GM21576 (cell line): ENCODE results near the gene STMP1.
"Not testable (repeated sequence)": the region's sequence is repeated elsewhere in the genome, so short reads cannot be mapped to it uniquely, and the experiment has no call there.

Experiments used
- ATAC-seq: cut with Tn5 transposase; IDR thresholded peaks from one replicate; pipeline ENCODE4 v1.9.1; 2021; ENCODE audit warnings: mild to moderate bottlenecking, moderate library complexity; ENCODE audit not compliant: unreplicated experiment

The STMP1 gene

DNA sequence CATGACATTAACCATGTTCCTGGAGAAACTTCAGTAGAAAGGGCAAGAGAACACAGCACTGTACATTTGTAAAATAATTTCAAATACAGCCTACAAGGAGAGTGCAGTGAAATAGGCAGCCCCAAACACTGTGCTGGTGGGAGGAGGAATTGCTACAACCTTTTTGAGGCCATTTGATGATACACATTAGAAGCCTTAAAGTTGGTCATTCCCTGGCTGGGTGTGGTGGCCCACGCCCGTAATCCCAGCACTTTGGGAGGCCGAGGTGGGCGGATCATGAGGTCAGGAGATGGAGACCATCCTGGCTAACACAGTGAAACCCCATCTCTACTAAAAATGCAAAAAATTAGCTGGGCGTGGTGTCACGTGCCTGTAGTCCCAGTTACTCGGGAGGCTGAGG, 30.3 kb downstream of the STMP1 start:
- not testable (repeated sequence) for ATAC-seq

DNA sequence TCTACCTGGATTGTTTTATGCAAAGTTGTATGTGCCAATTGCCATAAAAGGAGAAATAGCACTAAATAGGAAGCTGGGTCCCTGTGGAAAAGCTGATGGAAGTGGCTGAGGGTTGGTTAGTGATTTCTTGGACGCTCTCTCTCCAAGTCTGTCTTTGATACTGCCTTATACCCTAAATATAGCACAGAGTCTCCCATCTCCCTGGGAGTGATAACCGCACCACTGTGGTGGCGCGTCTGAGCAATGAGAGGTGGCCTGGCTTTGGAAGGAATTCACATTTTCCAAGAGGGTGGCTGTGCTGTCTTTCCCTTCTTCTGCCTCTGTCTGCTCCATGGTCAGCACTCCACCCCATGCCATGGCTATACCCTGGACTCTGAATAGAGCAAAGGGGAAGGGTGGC, 31.2 kb downstream of the STMP1 start:
- ATAC-seq: no peak

DNA sequence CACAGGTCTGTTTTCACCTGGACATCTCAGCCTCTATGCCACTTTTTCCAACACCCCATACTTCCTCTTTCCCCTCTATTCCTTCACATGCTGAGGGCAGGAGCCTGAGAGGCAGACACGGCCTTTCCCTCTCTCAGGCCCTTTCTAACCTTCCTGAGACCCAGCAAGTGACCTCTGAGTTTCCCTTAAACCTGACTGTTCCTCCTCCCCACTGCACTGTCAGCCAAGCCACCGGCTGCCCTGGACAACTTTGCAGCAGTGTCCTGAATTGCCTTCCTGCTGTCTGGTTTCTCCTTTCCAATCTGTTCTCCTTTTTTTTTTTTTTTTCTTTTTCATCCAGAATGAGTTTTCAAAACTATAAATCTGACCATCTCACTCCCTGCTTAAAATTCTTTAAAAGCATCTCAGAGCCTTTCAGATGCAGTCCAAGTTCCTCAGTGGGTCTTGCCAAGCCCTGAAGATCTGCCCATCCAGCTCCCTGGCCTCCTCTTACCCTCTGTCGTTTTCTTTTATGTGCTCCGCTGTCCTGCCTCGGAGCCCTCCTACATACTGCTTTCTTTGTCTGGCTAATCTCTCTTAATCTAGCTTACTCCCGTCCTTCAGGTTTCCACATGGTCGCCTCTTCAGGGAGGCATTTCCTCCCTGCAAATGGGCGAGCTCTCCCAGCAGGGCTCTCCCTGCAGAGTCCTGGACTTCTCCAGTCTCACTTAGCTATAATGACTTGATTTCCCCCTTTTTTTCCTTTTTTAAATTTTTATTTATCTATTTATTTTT, 35.1 kb downstream of the STMP1 start:
- ATAC-seq: no peak

DNA sequence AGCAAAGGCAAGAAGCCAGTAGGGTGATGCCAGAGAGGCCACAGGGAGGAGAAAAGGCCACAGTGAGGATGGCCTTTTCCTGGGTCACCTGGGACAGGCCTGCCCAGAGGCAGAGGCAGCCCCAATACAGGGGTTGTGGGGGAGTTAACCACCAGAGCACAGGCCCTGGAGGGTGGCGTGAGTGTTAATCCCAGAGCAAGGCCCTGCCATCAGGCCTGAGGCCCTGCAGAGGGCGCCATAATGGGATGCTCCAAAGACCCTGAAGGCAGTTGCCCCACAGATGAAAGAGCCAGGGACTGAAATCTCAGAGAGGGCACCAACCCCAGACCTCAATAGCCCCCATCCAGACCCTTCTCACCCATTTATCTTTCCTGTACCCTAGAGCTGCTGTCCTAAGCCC, 41.8 kb downstream of the STMP1 start:
- ATAC-seq: no peak

DNA sequence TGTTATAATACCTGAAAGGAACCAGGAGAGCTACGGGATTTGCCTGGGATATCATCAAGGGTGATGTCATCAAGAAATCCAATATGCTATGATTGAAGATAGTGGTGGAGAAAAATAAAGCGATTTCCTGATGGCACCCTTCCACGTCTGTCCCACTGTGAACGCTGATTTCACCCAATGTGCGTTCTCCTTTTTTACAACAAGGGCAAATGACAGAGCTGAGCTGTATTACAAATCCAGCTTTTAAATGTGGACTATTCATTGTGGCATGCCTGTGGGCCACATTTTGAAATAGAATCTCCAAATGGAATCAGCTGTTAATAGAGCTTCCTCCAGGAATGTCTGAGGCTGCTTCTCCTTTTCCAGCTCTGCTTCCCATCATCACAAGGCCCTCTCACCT, 42.4 kb downstream of the STMP1 start:
- no peak for ATAC-seq

DNA sequence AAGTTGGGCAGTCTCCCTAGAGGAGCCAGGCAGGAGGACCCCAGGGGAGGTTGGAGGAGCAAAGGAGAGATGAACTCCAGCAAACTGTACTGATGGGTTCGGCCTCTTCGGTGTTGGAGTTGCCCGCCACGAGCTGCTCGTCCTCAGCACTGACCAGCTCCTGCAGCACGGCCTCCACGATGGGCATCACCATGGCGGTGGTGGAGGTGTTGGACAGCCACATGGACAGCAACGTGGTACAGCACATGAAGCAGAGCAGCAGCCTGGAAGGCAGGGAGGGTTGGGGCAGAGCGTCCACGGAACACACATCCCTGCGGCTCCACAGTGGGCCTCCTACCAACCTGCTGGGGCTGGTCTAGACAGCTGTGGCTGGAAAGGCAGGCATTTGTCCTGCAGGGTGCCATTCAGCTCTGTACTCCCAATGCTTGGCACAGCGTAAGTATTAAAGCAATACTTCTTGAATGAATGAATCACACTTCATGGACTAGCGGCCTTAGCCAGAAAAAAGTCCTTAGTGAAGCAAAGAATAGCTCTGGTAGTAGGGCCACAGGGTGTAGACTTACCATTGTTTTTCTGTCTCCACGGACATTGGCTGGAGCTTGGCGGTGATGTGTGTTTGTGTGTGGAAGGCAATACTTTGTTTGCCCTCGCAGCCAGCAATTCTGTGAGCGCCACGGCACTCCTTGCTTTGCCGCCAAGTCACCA, 43.9 kb downstream of the STMP1 start:
- ATAC-seq: no peak

DNA sequence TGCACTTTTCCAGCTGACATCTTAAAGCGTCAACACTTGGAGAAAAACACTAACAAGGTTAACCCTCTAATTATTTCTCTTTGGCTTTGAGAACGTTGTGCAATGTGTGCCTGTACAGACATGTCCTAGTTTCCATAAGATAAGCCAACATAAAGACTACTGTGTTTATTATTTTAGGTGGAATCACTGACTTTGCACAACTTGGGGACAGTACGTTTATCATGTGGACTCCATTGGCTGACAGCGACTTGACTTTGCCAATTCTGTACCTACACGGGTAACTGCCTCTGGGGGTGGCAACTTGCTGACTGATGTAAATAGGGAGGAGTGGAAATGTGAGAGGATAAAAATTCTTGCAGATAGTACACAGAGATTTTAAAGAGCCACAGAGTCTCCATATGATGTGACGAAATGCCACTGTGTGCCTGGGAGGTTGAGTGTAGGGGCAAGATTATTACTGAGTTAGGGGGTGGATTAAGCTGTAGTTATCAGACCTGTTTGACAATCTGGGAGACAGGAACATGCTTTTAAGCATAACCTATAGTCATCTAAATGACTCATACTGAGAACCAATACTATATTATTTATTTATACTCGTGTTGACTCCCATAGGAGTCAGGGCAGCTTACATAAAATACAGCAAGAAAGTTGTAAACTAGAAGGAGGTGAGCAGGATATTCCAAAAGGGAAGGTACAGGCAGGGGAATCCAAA, 44.7 kb downstream of the STMP1 start:
- ATAC-seq: no peak

DNA sequence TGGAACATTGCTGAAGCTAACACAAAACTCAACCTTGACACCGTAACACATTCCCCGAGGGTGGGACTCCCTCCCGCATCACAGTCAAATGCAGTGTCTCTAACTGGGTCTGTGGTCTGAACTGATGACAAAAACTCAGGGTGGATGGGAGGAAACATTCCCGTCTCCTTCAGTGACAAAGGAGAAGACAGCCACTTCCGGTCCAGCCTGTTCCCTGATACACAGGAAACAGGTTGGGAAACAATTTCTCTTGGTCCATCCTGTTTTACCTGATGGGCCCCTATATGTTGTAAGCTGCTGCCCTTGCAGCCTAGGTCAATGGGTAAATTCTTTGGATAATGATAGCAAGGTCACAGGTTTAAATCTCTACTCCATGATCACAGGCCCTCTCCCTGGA, 45.3 kb downstream of the STMP1 start:
- no peak for ATAC-seq

DNA sequence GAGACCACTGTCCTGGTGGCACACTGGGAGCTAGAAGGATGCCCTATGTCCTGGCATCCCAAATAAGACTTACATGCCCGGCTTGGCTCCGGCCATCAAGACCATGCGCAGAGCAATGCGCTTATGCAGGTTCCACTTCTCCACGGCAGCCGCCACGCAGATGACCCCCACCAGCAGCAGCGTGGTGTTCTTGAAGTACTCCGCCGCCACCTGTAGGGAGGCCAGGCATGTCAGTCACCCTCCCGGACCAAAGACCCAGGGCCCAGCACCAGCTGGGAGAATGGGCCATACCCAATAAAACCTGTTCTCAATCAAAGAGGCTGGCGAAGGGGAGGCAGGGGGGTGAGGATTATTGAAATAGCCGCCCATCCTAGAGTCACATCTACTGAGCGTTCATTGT, 45.7 kb downstream of the STMP1 start:
- no peak for ATAC-seq

DNA sequence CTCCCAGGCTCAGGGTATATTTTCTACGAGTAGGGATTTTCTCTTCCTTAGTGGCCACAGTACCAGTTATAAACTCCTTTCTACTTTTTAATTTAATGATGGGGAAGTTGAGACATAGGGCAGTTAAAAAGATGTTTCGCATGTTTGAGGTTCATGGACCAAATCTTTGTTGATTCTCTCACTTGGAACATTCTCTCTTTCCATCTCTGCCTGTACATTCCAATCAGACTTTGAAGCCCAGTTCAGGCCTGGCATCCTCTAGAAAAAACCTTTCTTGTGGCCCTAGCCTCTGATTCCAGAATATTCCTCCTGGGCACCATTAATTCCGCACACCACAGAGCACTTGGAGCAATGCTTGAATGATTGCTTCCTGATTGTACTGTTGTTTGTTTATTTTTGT, 47.2 kb downstream of the STMP1 start:
- ATAC-seq: no peak

DNA sequence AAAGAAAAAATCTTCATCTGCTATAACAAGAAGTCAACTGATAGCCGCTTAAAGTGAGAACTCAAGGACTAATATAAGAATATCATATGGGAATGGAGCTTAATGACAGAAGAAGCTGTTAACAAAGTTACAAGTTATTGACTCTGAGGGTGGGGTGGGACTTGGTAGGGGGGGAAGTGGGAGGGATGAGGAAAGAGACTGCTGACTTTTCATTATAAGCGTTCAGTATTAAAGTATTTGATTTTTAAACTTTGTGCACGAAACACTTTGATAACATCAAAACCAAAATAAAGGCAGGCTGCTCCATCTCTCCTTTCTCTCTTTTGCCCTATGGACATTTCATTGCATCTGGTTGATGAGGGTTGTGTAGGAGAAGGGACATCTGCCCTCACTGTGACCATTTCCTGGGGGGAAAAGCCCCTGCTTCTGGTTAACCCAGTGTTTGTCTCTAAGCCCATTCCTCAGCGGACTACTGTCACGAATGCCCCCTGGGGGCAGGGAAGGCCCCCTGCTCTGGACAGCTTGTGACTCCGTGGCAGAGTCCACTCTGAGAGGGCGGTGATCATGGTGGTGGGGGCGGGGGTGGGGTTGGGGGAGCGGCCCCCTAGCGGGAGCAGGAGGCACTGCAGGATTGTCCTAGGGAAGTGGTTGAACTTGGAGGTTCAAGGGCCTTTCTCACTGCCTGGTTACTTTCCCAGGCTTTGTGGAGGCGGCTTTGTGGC, 48.3 kb downstream of the STMP1 start:
- ATAC-seq: no peak

DNA sequence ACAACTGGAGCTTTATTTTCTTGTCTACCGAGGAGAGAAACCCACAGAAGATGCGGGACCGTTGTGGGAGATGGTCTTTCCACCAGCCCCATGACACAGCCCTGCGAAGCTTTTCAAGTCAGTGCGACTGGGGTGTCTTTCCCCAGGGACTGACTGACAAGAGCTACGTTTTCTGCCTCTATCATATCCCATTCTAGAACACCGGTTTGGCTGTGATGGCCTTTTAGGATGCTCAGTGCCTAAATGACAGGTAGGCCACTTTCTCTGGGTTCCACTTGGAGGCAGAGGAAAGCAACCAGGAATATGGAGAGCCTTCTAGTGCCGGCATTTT, 48.8 kb downstream of the STMP1 start:
- no peak for ATAC-seq

DNA sequence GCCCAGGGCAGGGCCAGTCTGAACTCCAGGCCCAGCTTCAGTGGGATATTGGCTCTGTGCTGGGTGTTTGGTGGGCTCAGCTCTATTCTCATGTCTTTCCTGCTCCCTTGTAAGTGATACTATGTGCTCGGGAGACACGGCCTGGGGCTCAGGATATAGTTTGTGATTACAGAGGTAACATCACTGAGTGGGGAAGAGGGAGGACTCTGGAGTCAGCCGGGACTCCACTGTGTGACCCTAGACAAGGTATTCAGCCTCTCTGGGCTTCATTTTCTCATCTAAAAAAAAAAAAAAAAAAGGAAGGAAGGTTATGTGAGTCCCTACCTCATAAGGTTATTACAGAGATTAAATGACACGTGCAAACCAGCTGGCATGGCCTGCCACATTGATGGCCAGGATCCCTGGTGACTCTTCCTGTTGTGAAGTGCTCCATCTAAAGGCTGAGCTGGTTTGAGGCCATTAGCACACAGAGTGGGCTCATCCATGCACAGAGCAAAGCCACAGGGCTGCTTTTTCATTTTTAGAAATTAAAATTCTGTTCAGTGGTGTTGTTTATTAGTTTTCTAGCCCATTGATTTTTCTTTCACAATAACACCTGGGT, 50.0 kb downstream of the STMP1 start:
- no peak for ATAC-seq

DNA sequence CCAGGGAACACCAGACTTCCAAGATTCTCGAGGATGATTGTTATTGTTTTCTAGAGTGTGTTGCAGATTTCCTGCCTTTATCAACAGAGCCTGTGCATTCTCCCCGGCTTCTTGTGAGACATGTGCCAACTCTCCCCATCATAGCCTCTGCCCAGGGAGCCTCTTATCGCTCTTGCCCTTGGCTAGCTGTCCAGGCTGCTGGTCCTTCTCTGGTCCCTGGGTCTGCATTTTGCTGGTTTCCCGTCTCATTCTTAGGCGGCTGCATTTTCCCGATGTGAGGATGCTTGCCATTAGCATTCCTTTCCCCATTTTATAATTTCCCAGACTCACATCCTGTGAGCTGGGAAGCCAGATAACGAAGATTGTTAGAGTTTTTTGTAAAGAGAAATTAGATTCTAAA, 50.5 kb downstream of the STMP1 start:
- no peak for ATAC-seq

DNA sequence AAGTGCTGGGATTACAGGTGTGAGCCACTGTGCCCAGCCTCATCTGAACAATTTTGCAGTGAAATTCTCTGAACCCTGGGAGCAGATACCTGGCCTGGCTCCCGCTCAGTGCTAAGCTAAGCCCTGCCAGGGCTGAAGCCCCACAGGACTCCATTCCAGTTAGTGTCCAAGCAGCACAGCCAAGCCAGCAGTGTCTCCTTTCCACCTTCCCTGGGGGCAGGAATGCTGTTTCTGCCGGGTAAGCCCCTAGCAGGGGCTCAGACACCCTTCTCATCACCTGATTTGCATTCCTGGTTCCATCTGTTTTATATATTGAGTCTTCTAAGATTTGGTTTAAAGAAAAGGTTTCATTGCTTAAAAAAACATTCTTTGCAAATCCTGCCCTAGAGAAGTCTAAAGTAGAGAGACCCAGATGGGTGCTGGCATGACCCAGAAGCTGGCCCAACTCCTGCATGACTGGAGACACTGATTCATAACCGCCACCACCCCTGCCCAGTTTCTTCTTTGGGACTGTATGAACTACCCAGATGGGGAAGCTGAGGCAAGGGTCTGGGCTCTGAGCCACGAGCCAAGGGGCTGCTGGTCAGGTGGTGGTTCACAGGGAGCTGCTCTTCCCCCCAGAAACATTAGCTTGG, 51.6 kb downstream of the STMP1 start:
- no peak for ATAC-seq

DNA sequence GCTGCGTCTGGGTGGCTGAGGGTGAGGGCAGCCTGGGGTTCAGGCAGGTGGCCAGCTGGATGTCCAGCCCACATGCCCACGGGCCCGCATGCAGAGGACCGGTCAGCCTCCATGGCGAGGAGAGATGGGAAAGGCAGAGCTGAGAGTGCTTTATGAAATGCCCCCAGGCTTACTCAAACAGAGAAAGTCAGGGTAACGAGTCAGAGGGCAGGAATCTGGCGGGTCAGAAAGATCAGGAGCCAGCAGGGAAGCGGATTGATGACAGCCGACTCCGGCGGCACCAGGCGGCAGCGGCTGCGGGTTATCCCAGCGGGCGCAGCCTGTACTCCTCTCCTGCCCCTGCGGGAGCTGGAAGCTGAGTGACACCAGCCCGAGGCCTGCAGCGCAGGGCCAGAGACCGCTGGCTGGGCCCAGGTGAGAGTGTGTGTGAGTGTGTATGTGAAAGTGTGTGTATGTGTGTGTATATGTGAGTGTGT, 52.3 kb downstream of the STMP1 start:
- no peak for ATAC-seq

DNA sequence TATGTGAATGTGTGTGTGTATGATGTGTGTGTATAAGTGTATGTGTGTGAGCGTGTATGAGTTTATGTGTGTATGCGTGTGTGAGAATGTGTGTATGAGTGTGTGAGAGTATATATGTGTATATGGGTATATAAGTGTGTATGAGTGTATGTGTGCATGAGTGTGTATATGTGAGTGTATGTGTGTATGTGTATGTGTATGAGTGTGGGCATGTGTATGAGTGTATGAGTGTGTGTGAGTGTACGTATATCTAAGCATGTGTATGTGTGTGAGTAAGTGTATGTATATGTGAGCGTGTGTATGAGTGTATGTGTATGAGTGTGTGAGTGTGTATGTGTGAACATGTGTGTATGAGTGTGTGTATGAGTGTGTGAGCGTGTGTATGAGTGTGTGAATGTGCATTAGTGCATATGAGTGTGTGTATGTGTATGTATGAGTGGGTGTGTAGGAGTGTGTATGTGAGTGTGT, 52.8 kb downstream of the STMP1 start:
- ATAC-seq: no peak

DNA sequence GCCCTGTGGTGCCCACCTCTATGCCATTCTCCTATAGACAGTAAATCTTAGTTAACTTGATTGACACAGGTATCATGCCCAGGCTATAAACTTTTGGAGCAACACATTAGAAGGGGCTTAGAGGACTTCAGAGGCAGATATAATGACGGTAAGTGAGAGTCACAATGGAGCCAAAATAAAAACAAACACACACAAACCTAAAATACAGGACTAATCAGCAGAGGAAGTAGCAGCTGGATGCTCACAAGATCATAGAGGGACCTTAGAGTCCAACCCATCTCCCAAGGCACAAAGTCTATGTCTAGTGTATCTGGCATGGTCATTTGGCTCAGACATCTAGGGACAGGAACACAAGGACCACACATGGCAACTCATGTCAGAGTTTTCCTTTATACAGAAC, 53.4 kb downstream of the STMP1 start:
- ATAC-seq: no peak

DNA sequence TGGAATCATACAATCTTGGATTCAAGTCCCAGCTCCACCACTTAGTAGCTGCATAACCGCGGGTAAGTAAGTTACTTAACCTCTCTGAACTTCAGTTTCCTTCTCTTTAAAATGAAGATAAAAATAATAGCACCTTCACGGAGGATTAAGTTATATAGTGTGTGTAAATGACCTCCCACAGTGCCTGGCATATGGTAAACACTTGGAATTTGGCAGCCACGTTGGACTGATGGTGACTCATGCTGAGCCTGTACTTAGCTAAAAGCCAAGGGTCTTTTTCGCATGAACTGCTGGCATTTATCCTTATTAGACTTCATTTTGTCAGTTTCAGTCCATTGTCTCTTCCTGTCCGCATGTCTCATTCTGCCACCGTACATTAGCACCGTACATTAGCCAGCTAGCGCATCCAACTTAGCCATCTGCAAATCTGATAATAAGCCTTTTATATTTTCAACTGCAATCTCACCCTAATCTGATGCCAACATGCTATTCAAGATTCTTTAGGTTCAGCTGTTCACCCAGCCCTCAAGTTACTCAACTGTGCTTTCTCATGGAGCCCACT, 54.4 kb downstream of the STMP1 start:
- no peak for ATAC-seq

DNA sequence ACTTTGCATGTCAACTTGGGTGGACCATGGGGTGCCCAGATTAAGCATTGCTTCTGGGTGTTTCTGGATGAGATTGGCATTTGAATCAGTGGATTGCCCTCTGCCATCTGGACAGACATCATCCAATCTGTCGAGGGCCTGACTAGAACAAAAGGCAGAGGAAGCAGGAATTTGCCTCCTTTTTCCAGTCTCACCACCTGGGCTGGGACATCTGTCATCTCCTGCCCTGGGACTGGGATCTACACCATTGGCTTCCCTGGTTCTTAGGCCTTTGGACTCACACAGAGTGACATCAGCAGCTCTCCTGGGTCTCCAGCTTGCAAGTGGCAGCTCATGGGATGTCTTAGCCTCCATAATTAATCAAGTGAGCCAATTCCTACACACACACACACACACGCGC, 55.4 kb downstream of the STMP1 start:
- ATAC-seq: no peak
